Neural cell (in vitro differentiated cells): Measurements from ENCODE around the gene CREB3L2. TPM values are rescaled to one million over a fixed set of nuclear protein-coding genes. Genes with fewer than 3 reads are reported as not detected.

Source experiments
- H2AFZ ChIP-seq: fragments of 200-600, 300-800 bp; sonication (generic), shearing (Covaris generic); 2 replicates; pipeline ENCODE4 v1.6.0; 2014; ENCODE audit warnings: low read depth, mild to moderate bottlenecking, antibody characterized with exemption, low read length, moderate library complexity
- H3F3A ChIP-seq: fragments of 200-600 bp; shearing (Covaris generic); 2 replicates; pipeline ENCODE4 v1.6.1; 2016; ENCODE audit warnings: mild to moderate bottlenecking, moderate library complexity, mixed read lengths, antibody characterized with exemption, low read length; ENCODE audit not compliant: insufficient read depth, poor library complexity, severe bottlenecking
- H3K27ac ChIP-seq: fragments of 200-600, 300-800 bp; sonication (generic), shearing (Covaris generic); 2 replicates; pipeline ENCODE4 v1.5.1; 2014; ENCODE audit warnings: mild to moderate bottlenecking, low read length, moderate library complexity
- H3K27me3 ChIP-seq: fragments of 300-800, 200-600 bp; sonication (generic), shearing (Covaris generic); 2 replicates; pipeline ENCODE4 v1.6.0; 2014; ENCODE audit warnings: mild to moderate bottlenecking, low read depth, low read length, moderate library complexity; ENCODE audit not compliant: insufficient read depth
- H3K36me3 ChIP-seq: fragments of 300-800, 200-600 bp; sonication (generic), shearing (Covaris generic); 2 replicates; pipeline ENCODE4 v1.5.1; 2014; ENCODE audit warnings: mild to moderate bottlenecking, antibody characterized with exemption, low read length, moderate library complexity; ENCODE audit not compliant: insufficient read depth
- H3K4me2 ChIP-seq: fragments of 300-800, 200-600 bp; sonication (generic), shearing (Covaris generic); 2 replicates; pipeline ENCODE4 v1.6.0; 2014; ENCODE audit warnings: mild to moderate bottlenecking, low read length
- H3K4me3 ChIP-seq: fragments of 300-800, 200-600 bp; sonication (generic), shearing (Covaris generic); 2 replicates; pipeline ENCODE4 v1.5.1; 2014; ENCODE audit warnings: mild to moderate bottlenecking, low read length, moderate library complexity
- H3K79me2 ChIP-seq: fragments of 200-600 bp; shearing (Covaris generic); replicated peaks from 2 replicates; pipeline ENCODE4 v1.6.0; 2014; ENCODE audit warnings: mild to moderate bottlenecking, low read length, moderate library complexity; ENCODE audit not compliant: insufficient read depth
- H3K9ac ChIP-seq: fragments of 300-800, 200-600 bp; sonication (generic), shearing (Covaris generic); 2 replicates; pipeline ENCODE4 v1.6.1; 2016; ENCODE audit warnings: mild to moderate bottlenecking, low read length, mixed read lengths
- H3K9me2 ChIP-seq: fragments of 200-600 bp; shearing (Covaris generic); 2 replicates; pipeline ENCODE4 v1.6.1; 2016; ENCODE audit warnings: mild to moderate bottlenecking, low read length, mixed read lengths; ENCODE audit not compliant: insufficient read depth
- H3K9me3 ChIP-seq: fragments of 200-600, 300-800 bp; sonication (generic), shearing (Covaris generic); 2 replicates; pipeline ENCODE4 v1.6.1; 2016; ENCODE audit warnings: mild to moderate bottlenecking, mixed run types, low read length, moderate library complexity, mixed read lengths
- H4K20me1 ChIP-seq: fragments of 200-600 bp; shearing (Covaris generic); 2 replicates; pipeline ENCODE4 v1.6.1; 2016; ENCODE audit warnings: mild to moderate bottlenecking, mixed run types; ENCODE audit not compliant: insufficient read depth
- EP300 ChIP-seq: fragments of 450-650 bp; conservative IDR thresholded peaks from 2 replicates; pipeline ENCODE4 v1.6.1; 2014; ENCODE audit warnings: antibody characterized with exemption, mild to moderate bottlenecking, moderate library complexity; ENCODE audit not compliant: poor library complexity, severe bottlenecking
- EZH2 ChIP-seq: fragments of 200-600, 300-800 bp; shearing (Covaris generic), sonication (generic); IDR thresholded peaks from 2 replicates; pipeline ENCODE4 v1.6.1; 2014; ENCODE audit warnings: antibody characterized with exemption, low read length, borderline replicate concordance, mild to moderate bottlenecking; ENCODE audit not compliant: insufficient read depth, poor library complexity, severe bottlenecking
- RAD21 ChIP-seq: fragments of 450-650 bp; conservative IDR thresholded peaks from 2 replicates; pipeline ENCODE4 v1.6.1; 2014; ENCODE audit warnings: antibody characterized with exemption, mild to moderate bottlenecking, moderate library complexity
- REST ChIP-seq: IDR thresholded peaks from 2 replicates; pipeline ENCODE4 v1.6.1; 2012; ENCODE audit warnings: borderline replicate concordance
- TAF1 ChIP-seq: IDR thresholded peaks from 2 replicates; pipeline ENCODE4 v1.6.1; 2012; ENCODE audit warnings: low read depth
- polyA plus RNA-seq: library from polyadenylated mRNA; depleted of rRNA; stranded (reverse); fragments of >200 nt; gene quantifications from 2 replicates; pipeline ENCODE4 v1.2.3, GENCODE V29; 2014
- TF ChIP-seq, protein P1 (sequence below): fragments of 450-650 bp; IDR thresholded peaks from 2 replicates; pipeline ENCODE4 v1.5.1; 2014; ENCODE audit warnings: antibody characterized with exemption, mild to moderate bottlenecking, moderate library complexity; ENCODE audit not compliant: poor library complexity, severe bottlenecking

The CREB3L2 gene
- polyA plus RNA-seq, 1 donor from 2014 or later, result 1.5 TPM

DNA sequence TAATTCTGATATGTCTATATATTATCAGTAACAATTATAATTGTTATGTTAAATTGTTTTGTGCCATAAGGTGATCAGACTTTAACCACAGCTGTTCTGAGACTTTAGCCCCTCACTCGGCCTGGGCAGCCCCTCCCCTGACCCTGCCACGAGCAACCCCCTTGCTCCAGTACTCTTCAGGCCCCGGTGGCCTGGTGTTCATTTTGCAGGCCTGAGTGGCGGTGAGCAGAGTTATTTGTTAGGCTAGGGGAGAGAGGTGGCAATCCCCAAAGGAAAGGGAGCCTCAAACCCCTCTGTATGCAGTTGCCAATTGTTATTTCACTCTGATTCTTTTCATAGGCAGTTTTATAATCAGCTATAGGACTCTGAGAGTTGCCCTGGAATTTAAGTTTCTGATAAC, 22.9 kb upstream of the CREB3L2 start:
- TF ChIP-seq EZH2 (no peak), TAF1 (no peak), EP300 (no peak), REST (no peak), RAD21 (no peak)
- TF ChIP-seq, protein P1, sequence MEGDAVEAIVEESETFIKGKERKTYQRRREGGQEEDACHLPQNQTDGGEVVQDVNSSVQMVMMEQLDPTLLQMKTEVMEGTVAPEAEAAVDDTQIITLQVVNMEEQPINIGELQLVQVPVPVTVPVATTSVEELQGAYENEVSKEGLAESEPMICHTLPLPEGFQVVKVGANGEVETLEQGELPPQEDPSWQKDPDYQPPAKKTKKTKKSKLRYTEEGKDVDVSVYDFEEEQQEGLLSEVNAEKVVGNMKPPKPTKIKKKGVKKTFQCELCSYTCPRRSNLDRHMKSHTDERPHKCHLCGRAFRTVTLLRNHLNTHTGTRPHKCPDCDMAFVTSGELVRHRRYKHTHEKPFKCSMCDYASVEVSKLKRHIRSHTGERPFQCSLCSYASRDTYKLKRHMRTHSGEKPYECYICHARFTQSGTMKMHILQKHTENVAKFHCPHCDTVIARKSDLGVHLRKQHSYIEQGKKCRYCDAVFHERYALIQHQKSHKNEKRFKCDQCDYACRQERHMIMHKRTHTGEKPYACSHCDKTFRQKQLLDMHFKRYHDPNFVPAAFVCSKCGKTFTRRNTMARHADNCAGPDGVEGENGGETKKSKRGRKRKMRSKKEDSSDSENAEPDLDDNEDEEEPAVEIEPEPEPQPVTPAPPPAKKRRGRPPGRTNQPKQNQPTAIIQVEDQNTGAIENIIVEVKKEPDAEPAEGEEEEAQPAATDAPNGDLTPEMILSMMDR, result no peak
- no peak overlapping the region for H2AFZ ChIP-seq
- H3K9ac ChIP-seq, result no peak overlapping the region
- no peaks in the 10 kb centered on the region for H4K20me1 ChIP-seq
- H3F3A ChIP-seq, result no peaks in the 10 kb centered on the region
- no peaks in the 10 kb centered on the region for H3K36me3 ChIP-seq
- H3K27me3 ChIP-seq, result no peaks in the 10 kb centered on the region
- no peaks in the 10 kb centered on the region for H3K79me2 ChIP-seq
- no peak overlapping the region for H3K27ac ChIP-seq
- no peaks in the 10 kb centered on the region for H3K9me2 ChIP-seq
- no peak overlapping the region for H3K4me2 ChIP-seq
- no peak overlapping the region for H3K4me3 ChIP-seq
- H3K9me3 ChIP-seq, result no peaks in the 10 kb centered on the region

DNA sequence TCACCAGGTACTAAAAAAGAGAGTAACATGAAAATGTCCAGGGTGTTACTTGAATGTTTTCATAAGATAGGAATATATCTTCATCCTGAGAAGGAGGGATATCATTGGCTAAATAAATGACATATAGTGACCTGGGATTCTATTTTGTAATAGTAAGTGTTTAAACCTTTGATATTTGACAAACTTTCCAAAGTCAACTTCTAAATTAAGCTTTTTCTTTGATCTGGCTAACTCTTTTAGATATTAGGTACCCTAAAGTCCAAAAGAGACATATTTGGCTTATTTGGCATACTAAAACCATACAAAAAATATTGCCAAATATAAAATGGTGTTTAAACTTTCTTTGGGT, 22.4 kb upstream of the CREB3L2 start:
- Histone ChIP-seq H3K36me3 (no peaks in the 10 kb centered on the region), H3K4me2 (no peak overlapping the region), H3K9me3 (no peaks in the 10 kb centered on the region), H4K20me1 (no peaks in the 10 kb centered on the region), H2AFZ (no peak overlapping the region), H3K9me2 (no peaks in the 10 kb centered on the region), H3K4me3 (no peak overlapping the region), H3K79me2 (no peaks in the 10 kb centered on the region), H3K9ac (no peak overlapping the region), H3K27me3 (no peaks in the 10 kb centered on the region), H3F3A (no peaks in the 10 kb centered on the region), H3K27ac (no peak overlapping the region)
- TF ChIP-seq, protein P1, result no peak
